CD4-positive, alpha-beta memory T cell (primary cell): ENCODE results near the gene AMELX. TPM values are rescaled to one million over a fixed set of nuclear protein-coding genes. Genes with fewer than 3 reads are reported as not detected.

Source experiments
- CTCF ChIA-PET: fragments of 350-600 bp; sonication (Branson Sonifier 250); formaldehyde crosslinking; loops from one replicate; lab custom pipeline; 2021; ENCODE audit warnings: inconsistent platforms; ENCODE audit not compliant: partially characterized antibody; lab: Charles Lee
- POLR2A ChIA-PET: fragments of 350-600 bp; sonication (Branson Sonifier 250); formaldehyde crosslinking; loops from one replicate; lab custom pipeline; 2021; ENCODE audit not compliant: partially characterized antibody; lab: Charles Lee
- DNase-seq, 5 donors: peaks; one replicate each; pipeline versions ENCODE4 v3.0.0 to v3.0.0-alpha.2; 2020 to 2022; ENCODE audit warnings: mixed read lengths in 1 of 5
- H3K27ac ChIP-seq: one replicate; pipeline ENCODE4 v1.7.0; 2013; ENCODE audit warnings: low read depth, low read length
- H3K27me3 ChIP-seq: 2 replicates; pipeline ENCODE4 v1.7.0; 2013; ENCODE audit warnings: mild to moderate bottlenecking, low read length, moderate library complexity; ENCODE audit not compliant: insufficient read depth
- H3K36me3 ChIP-seq: 2 replicates; pipeline ENCODE4 v1.7.0; 2013; ENCODE audit warnings: mild to moderate bottlenecking, low read length, moderate library complexity; ENCODE audit not compliant: insufficient read depth
- H3K4me1 ChIP-seq: 2 replicates; pipeline ENCODE4 v1.7.0; 2013; ENCODE audit warnings: mild to moderate bottlenecking, low read length, moderate library complexity; ENCODE audit not compliant: insufficient read depth
- H3K4me3 ChIP-seq, 2 donors: one replicate each; pipeline ENCODE4 v1.7.0; 2013; ENCODE audit warnings: low read length in 2 of 2, mild to moderate bottlenecking in 1 of 2
- H3K9me3 ChIP-seq, 2 donors: one replicate each; pipeline ENCODE4 v1.7.0; 2013; ENCODE audit warnings: low read length in 2 of 2, control low read depth in 1 of 2; ENCODE audit not compliant: control insufficient read depth in 1 of 2
- H3K27ac Mint-ChIP-seq, 7 donors: one replicate each; pipeline ENCODE4 v1.8.0; 2020 to 2021; ENCODE audit warnings: mixed read lengths in 7 of 7, mild to moderate bottlenecking in 6 of 7, inconsistent platforms in 3 of 7, moderate library complexity in 3 of 7
- H3K27me3 Mint-ChIP-seq, 2 donors: one replicate each; pipeline ENCODE4 v1.8.0; 2020 to 2021; ENCODE audit warnings: mixed read lengths in 2 of 2
- H3K36me3 Mint-ChIP-seq, 2 donors: one replicate each; pipeline ENCODE4 v1.8.0; 2020 to 2021; ENCODE audit warnings: mixed read lengths in 2 of 2, inconsistent platforms in 1 of 2, mild to moderate bottlenecking in 1 of 2
- H3K4me1 Mint-ChIP-seq, 4 donors: one replicate each; pipeline ENCODE4 v1.8.0; 2020 to 2021; ENCODE audit warnings: mixed read lengths in 4 of 4, mild to moderate bottlenecking in 1 of 4
- H3K4me3 Mint-ChIP-seq, 8 donors: one replicate each; pipeline ENCODE4 v1.8.0; 2020 to 2021; ENCODE audit warnings: mixed read lengths in 8 of 8, mild to moderate bottlenecking in 7 of 8, moderate library complexity in 6 of 8, inconsistent platforms in 3 of 8
- H3K9me3 Mint-ChIP-seq, 8 donors: one replicate each; pipeline ENCODE4 v1.8.0; 2020 to 2021; ENCODE audit warnings: mixed read lengths in 8 of 8, mild to moderate bottlenecking in 5 of 8, inconsistent platforms in 3 of 8, moderate library complexity in 1 of 8
- intact Hi-C: fragments of 100-400 bp; cut with micrococcal nuclease; formaldehyde crosslinking; loops from one replicate; pipeline ENCODE4 v1.15.1; 2023
- polyA plus RNA-seq, 2 donors: library from polyadenylated mRNA; unstranded; fragments of 300-500 nt; fragmentation: Illumina TruSeq; gene quantifications; one replicate each; pipeline ENCODE4 v1.2.3, GENCODE V29; 2021
- total RNA-seq, 2 experiments: library from RNA; stranded (reverse); gene quantifications; one replicate each; pipeline ENCODE4 v1.2.3, GENCODE V29; 2021

The AMELX gene
- total and polyA plus RNA-seq, 4 experiments from 2014 or later, result not detected

DNA sequence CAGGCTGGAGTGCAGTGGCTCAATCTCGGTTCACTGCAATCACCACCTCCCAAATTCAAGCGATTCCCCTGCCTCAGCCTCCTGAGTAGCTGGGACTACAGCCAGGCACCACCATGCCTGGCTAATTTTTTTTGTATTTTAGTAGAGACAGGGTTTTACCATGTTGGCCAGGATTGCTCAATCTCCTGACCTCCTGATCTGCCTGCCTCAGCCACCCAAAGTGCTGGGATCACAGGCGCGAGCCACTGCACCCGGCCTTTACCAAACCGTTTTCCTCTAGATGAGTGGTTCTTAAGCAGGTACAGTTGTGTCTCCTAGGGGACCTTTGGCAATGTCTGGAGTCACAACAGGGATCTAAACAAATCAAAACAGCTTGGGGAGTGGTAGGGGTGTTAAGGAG is 11.6 kb downstream of the AMELX start:
- Mint-ChIP-seq H3K27ac (no peak overlapping the region), H3K9me3 (peaks cover 0 to 1% (median 0%) of the 10 kb centered on the region in 8 donors), H3K4me1 (no peaks in the 10 kb centered on the region), H3K36me3 (no peaks in the 10 kb centered on the region), H3K4me3 (no peak overlapping the region), H3K27me3 (no peaks in the 10 kb centered on the region)
- Histone ChIP-seq H3K9me3 (no peaks in the 10 kb centered on the region), H3K27ac (no peak overlapping the region), H3K4me1 (no peaks in the 10 kb centered on the region), H3K36me3 (no peaks in the 10 kb centered on the region), H3K27me3 (no peaks in the 10 kb centered on the region), H3K4me3 (no peak overlapping the region)
- POLR2A ChIA-PET, result no interaction called here
- CTCF ChIA-PET, result no interaction called here
- intact Hi-C loops, result no loop called here
- no peak for DNase-seq

DNA sequence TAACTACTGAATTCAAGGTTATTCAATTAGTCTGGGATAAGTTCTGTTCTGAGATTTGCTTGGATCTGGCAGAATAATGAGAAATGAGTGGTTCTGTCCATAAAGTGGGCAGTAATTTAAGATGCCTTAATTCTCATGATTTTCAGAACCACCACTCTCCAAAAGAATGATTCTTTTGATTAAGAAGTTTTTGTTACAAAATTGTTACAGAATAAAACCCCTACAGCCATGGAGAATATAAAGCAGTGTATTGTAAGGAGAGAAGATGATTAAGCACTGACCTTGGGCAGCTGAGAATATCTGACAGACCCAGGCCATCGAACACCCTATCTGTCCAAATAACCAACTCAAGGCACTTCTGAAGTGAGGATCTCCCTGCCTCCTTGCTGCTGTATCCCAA is 12.4 kb downstream of the AMELX start:
- H3K4me1 Mint-ChIP-seq, result no peaks in the 10 kb centered on the region
- no peak overlapping the region for H3K4me3 ChIP-seq
- H3K27me3 ChIP-seq, result no peaks in the 10 kb centered on the region
- H3K4me1 ChIP-seq, result no peaks in the 10 kb centered on the region
- no peak overlapping the region for H3K27ac ChIP-seq
- POLR2A ChIA-PET, result no interaction called here
- no peaks in the 10 kb centered on the region for H3K9me3 ChIP-seq
- no peak overlapping the region for H3K27ac Mint-ChIP-seq
- no peaks in the 10 kb centered on the region for H3K27me3 Mint-ChIP-seq
- no peak overlapping the region for H3K4me3 Mint-ChIP-seq
- H3K9me3 Mint-ChIP-seq, result peaks cover 0 to 1% (median 0%) of the 10 kb centered on the region in 8 donors
- intact Hi-C loops, result no loop called here
- CTCF ChIA-PET, result no interaction called here
- H3K36me3 Mint-ChIP-seq, result no peaks in the 10 kb centered on the region
- no peaks in the 10 kb centered on the region for H3K36me3 ChIP-seq
- DNase-seq, result no peak

DNA sequence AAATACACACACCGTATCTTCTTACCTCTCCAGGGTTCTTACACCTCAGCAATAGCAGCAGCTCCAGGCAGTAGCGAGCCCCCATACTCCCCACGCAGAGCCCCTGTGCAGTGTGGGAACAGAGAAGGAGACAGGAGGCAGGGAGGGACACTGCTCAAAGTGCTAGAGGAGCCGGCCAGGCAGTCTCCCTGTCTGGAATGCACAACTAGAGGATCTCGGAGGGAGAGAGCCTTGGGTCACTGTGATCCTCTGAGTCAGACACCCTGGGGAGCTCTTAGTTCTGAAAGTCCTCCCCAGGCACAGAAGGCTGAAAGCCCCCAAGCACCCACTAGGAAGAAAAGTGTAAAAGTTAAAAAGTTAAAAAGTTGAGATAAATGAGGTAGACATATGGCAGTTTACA is 16.0 kb downstream of the AMELX start:
- Mint-ChIP-seq H3K27me3 (no peaks in the 10 kb centered on the region), H3K36me3 (no peaks in the 10 kb centered on the region), H3K27ac (no peak overlapping the region), H3K4me3 (no peak overlapping the region), H3K9me3 (peaks cover 0 to 1% (median 0%) of the 10 kb centered on the region in 8 donors), H3K4me1 (no peaks in the 10 kb centered on the region)
- Histone ChIP-seq H3K27me3 (no peaks in the 10 kb centered on the region), H3K27ac (no peak overlapping the region), H3K9me3 (no peaks in the 10 kb centered on the region), H3K4me1 (no peaks in the 10 kb centered on the region), H3K4me3 (no peak overlapping the region), H3K36me3 (no peaks in the 10 kb centered on the region)
- ChIA-PET CTCF (no interaction called here), POLR2A (no interaction called here)
- intact Hi-C loops, result no loop called here
- DNase-seq, result no peak

DNA sequence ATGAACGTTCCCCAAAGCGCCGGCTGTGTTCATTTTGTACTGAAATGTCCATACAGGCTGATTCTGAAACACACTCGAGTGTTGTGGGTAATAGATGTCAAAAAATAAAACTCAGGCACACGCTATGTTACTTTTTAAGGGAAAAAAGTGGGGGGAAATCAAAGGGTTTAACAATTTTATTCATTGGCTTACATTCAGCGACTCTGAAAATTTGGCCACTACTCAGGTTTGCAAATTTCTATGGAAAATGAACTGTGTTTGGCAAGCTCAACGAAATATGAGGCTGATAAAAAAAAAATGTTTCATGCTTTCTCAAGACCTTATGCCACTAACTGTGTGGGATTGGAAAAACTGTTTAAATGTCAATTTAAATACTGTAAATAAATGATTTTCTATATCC is 18.5 kb downstream of the AMELX start:
- no peaks in the 10 kb centered on the region for H3K36me3 ChIP-seq
- no peaks in the 10 kb centered on the region for H3K9me3 ChIP-seq
- H3K4me3 ChIP-seq, result no peak overlapping the region
- no peaks in the 10 kb centered on the region for H3K27me3 Mint-ChIP-seq
- H3K4me1 Mint-ChIP-seq, result no peaks in the 10 kb centered on the region
- no peaks in the 10 kb centered on the region for H3K9me3 Mint-ChIP-seq
- ChIA-PET CTCF (interaction anchor here (0.6 kb wide), 1 partner anchor 1088 kb away, joined by 3 read pairs; no protein-coding TSS in a partner anchor), POLR2A (no interaction called here)
- DNase-seq, result no peak
- H3K27me3 ChIP-seq, result no peaks in the 10 kb centered on the region
- intact Hi-C loops, result no loop called here
- no peaks in the 10 kb centered on the region for H3K4me1 ChIP-seq
- H3K27ac Mint-ChIP-seq, result no peak overlapping the region
- H3K4me3 Mint-ChIP-seq, result no peak overlapping the region
- no peaks in the 10 kb centered on the region for H3K36me3 Mint-ChIP-seq
- H3K27ac ChIP-seq, result no peak overlapping the region

DNA sequence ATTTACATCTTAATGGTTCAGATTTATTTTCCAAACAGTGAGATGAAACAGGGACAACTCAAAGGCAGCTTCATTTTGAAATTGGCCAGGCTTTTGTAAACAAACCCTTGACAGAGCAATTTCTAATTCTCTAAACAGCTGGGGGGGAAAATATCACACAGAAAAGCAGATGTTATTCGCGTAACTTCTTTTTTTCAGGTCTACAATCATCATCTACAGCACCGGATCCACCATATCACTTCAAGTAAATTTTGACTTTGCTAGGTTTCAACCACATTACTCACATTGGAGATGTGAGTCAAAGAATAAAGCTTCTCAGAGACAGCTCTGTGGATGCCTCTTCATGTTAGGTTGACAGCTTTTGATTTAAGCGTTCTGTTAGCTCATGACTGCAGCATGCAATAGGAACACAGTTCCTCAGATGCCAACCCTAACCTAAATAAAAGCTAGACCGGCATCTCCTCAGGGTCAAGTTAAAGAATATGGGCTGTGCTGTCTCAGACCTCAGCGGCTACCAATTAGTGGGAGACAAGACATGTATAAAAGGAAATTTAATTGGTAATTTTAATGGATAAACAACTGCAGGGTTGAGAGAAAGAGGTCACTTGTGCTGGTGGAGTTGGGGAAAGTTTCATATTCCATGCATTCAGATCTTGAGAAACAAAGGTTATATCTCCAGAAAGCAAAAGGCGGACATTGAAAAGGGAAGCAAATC is 26.8 kb downstream of the AMELX start:
- Histone ChIP-seq H3K9me3 (no peaks in the 10 kb centered on the region), H3K27ac (no peak overlapping the region), H3K4me3 (no peak overlapping the region), H3K36me3 (no peaks in the 10 kb centered on the region), H3K27me3 (no peaks in the 10 kb centered on the region), H3K4me1 (no peaks in the 10 kb centered on the region)
- POLR2A ChIA-PET, result no interaction called here
- Mint-ChIP-seq H3K36me3 (no peaks in the 10 kb centered on the region), H3K4me1 (no peaks in the 10 kb centered on the region), H3K27me3 (no peaks in the 10 kb centered on the region), H3K27ac (no peak overlapping the region), H3K9me3 (peaks cover 0 to 13% (median 3%) of the 10 kb centered on the region in 8 donors), H3K4me3 (no peak overlapping the region)
- intact Hi-C loops, result no loop called here
- no peak for DNase-seq
- CTCF ChIA-PET, result no interaction called here

DNA sequence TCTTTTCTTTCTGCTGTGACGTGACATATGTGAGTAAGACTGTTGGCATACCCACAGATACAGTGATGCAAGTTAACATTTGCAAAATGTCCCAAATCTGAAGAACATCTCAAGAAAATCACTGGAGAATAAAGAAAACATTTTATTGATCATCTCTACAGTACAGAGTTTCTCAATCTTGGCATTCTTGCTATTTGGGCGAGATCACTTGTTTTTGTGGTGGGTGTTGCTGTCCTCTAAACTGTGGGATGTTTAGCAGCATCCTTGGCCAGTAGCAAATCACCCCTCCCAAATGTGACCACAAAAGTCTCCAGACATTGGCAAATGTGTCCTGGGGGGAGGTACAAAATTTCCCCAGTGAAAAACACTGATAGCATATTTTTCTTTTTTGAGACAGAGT is 28.8 kb downstream of the AMELX start:
- H3K4me1 Mint-ChIP-seq, result no peaks in the 10 kb centered on the region
- no peak overlapping the region for H3K27ac Mint-ChIP-seq
- Histone ChIP-seq H3K36me3 (no peaks in the 10 kb centered on the region), H3K4me3 (no peak overlapping the region), H3K4me1 (no peaks in the 10 kb centered on the region), H3K27me3 (no peaks in the 10 kb centered on the region), H3K27ac (no peak overlapping the region), H3K9me3 (no peaks in the 10 kb centered on the region)
- ChIA-PET POLR2A (no interaction called here), CTCF (no interaction called here)
- no peaks in the 10 kb centered on the region for H3K27me3 Mint-ChIP-seq
- H3K9me3 Mint-ChIP-seq, result peaks cover 0 to 13% (median 3%) of the 10 kb centered on the region in 8 donors
- no peak for DNase-seq
- no peak overlapping the region for H3K4me3 Mint-ChIP-seq
- intact Hi-C loops, result no loop called here
- H3K36me3 Mint-ChIP-seq, result no peaks in the 10 kb centered on the region

DNA sequence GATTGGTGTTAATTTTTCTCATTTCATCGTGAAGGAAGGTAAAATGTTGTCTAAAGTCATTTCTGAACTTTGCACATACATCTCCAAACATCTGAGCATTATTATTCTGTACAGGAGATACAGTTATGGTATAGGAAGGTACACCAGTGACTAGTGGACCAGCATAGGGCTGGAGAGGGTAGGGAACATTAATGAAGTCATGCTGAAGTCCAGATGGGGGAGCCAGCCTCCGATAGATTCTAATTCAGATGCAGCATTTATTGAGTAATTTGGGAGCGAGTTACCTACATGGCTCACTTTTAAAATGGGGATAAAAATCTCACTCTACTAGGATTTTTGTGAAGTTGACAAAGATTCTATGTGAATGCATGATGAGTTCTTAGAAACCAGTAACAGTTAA is 34.9 kb downstream of the AMELX start:
- ChIA-PET POLR2A (no interaction called here), CTCF (no interaction called here)
- H3K9me3 Mint-ChIP-seq, result peaks cover 0 to 14% (median 3%) of the 10 kb centered on the region in 8 donors
- DNase-seq, result no peak
- H3K27ac ChIP-seq, result no peak overlapping the region
- H3K4me3 Mint-ChIP-seq, result no peak overlapping the region
- H3K27me3 Mint-ChIP-seq, result no peaks in the 10 kb centered on the region
- H3K4me3 ChIP-seq, result no peak overlapping the region
- H3K27ac Mint-ChIP-seq, result no peak overlapping the region
- H3K27me3 ChIP-seq, result no peaks in the 10 kb centered on the region
- no peaks in the 10 kb centered on the region for H3K36me3 Mint-ChIP-seq
- no peaks in the 10 kb centered on the region for H3K9me3 ChIP-seq
- no peaks in the 10 kb centered on the region for H3K4me1 ChIP-seq
- no peaks in the 10 kb centered on the region for H3K36me3 ChIP-seq
- no peaks in the 10 kb centered on the region for H3K4me1 Mint-ChIP-seq
- intact Hi-C loops, result no loop called here
